Right ventricle myocardium superior (tissue), 1 donor: ENCODE results near the gene LGALS12. TPM values are rescaled to one million over a fixed set of nuclear protein-coding genes. Genes with fewer than 3 reads are reported as not detected.

Experiments
- ATAC-seq: fragments of 200-7000 bp; cut with Tn5 transposase; one replicate; pipeline ENCODE4 v1.9.1; 2020; ENCODE audit warnings: mild to moderate bottlenecking; ENCODE audit not compliant: poor library complexity
- DNase-seq: peaks from one replicate; pipeline ENCODE4 v3.0.0-alpha.2; 2020
- intact Hi-C: fragments of 100-400 bp; cut with DNase I; formaldehyde crosslinking; loops from one replicate; pipeline ENCODE4 v1.11.2; 2022
- total RNA-seq: library from RNA; stranded (reverse); fragmentation: NEBNext Ultra II Directional; extraction: Animal tissue kit (Norgen Biotek cat#: 25700); gene quantifications from one replicate; pipeline ENCODE4 v1.2.1, GENCODE V29; 2021
- donor health status: DM: no; HTN: yes; CAD: no; lungs with severe emphysema.

Gene LGALS12
- total RNA-seq, 1 donor from 2014 or later = 1.2 TPM

GRCh38 chr11:63551091-63551888 lies 45.4 kb downstream of the LGALS12 start:
- intact Hi-C loops = no loop called here
- DNase-seq = no peak
- no peak for ATAC-seq

GRCh38 chr11:63551889-63552266 lies 46.0 kb downstream of the LGALS12 start:
- intact Hi-C loops = no loop called here
- ATAC-seq = no peak
- no peak for DNase-seq

GRCh38 chr11:63552921-63553320 lies 47.0 kb downstream of the LGALS12 start:
- DNase-seq = no peak
- no peak for ATAC-seq
- intact Hi-C loops = no loop called here

- no peak for ATAC-seq
- DNase-seq = no peak
- intact Hi-C loops = no loop called here
Measured at GRCh38 chr11:63553759-63554158, 47.9 kb downstream of the LGALS12 start.

- intact Hi-C loops = no loop called here
- peak; percentile 23 for ATAC-seq
- no peak for DNase-seq
Measured at GRCh38 chr11:63554877-63555223, 49.0 kb downstream of the LGALS12 start.

GRCh38 chr11:63556404-63557013 lies 50.6 kb downstream of the LGALS12 start:
- intact Hi-C loops = no loop called here
- DNase-seq (no peak), ATAC-seq (no peak)

- intact Hi-C loops = no loop called here
- ATAC-seq (no peak), DNase-seq (no peak)
Measured at GRCh38 chr11:63557570-63557969, 51.7 kb downstream of the LGALS12 start.

- ATAC-seq = no peak
- intact Hi-C loops = no loop called here
- no peak for DNase-seq
Measured at GRCh38 chr11:63558459-63559157, 52.7 kb downstream of the LGALS12 start.

GRCh38 chr11:63560506-63561180 lies 54.8 kb downstream of the LGALS12 start:
- DNase-seq (peak; percentile 70), ATAC-seq (peak; percentile 62)

GRCh38 chr11:63563201-63564055 lies 57.5 kb downstream of the LGALS12 start, which contains the start of gene PLAAT2:
Gene PLAAT2 (minus strand): TSS chr11:63563379. CDS start chr11:63563324, 55 bp downstream.
- ATAC-seq = no peak
- DNase-seq = no peak
- intact Hi-C loops = no loop called here

More at GRCh38 chr11:63560506-63561180, 54.8 kb downstream of the LGALS12 start:
- intact Hi-C loops = no loop called here

GRCh38 chr11:63564056-63564774 lies 58.3 kb downstream of the LGALS12 start:
- no peak for DNase-seq
- intact Hi-C loops = no loop called here
- no peak for ATAC-seq

GRCh38 chr11:63564784-63565350 lies 59.0 kb downstream of the LGALS12 start:
- DNase-seq (no peak), ATAC-seq (no peak)
- intact Hi-C loops = no loop called here

Other genes with a start within 250 kb of the LGALS12 start
- not detected for gene SLC22A9, start 136.3 kb upstream of the LGALS12 start, total RNA-seq
- 4.0 TPM for gene PLAAT5, start 14.9 kb upstream of the LGALS12 start, total RNA-seq
- 28.3 TPM for gene PLAAT4, start 30.7 kb downstream of the LGALS12 start, total RNA-seq
- 0.73 TPM for gene PLAAT2, start 57.3 kb downstream of the LGALS12 start, total RNA-seq
- 169 TPM for gene PLAAT3, start 108.3 kb downstream of the LGALS12 start, total RNA-seq
- gene ATL3, start 165.3 kb downstream of the LGALS12 start, total RNA-seq = 12.8 TPM
- gene RTN3, start 175.4 kb downstream of the LGALS12 start, total RNA-seq = 41.2 TPM